AG09309 (cell line): ENCODE measurements around the gene PRKD1.
"Not testable (repeated sequence)": the region's sequence is repeated elsewhere in the genome, so short reads cannot be mapped to it uniquely, and the experiment has no call there.

Experiments
- DNase-seq: peaks from one replicate; pipeline ENCODE4 v3.0.0-alpha.2; 2010; ENCODE audit warnings: low read depth
- H3K4me3 ChIP-seq: 2 replicates; pipeline ENCODE4 v1.5.1; 2011; ENCODE audit warnings: mild to moderate bottlenecking, low read depth, low read length, moderate library complexity; ENCODE audit not compliant: control insufficient read depth
- CTCF ChIP-seq: IDR thresholded peaks from 2 replicates; pipeline ENCODE4 v1.5.1; 2011; ENCODE audit warnings: mild to moderate bottlenecking, low read depth, low read length, inconsistent platforms; ENCODE audit not compliant: insufficient read depth, control insufficient read depth; ENCODE audit errors: missing control alignments

The PRKD1 gene

DNA sequence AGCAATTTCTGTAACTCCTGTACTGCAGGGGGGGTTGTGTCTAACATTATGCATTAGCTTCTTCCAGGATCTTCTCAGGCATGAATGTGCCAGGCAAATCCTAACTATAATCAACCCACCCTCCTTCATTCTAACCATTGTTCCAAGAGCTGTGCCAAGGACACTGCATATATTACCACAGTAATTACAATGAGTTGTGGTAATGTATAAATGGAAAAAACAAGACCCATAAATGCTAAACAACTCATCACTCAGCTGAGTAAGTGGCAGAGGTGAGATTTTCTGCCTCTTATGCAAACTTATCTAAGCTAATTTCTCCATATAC is 80.6 kb downstream of the PRKD1 start:
- no peak for TF ChIP-seq CTCF
- no peak overlapping the region for H3K4me3 ChIP-seq
- no peak for DNase-seq

- no peak for DNase-seq
- H3K4me3 ChIP-seq = no peak overlapping the region
- TF ChIP-seq CTCF = no peak
Observed at GRCh38 chr14:29846339-29847055, 81.2 kb downstream of the PRKD1 start.

DNA sequence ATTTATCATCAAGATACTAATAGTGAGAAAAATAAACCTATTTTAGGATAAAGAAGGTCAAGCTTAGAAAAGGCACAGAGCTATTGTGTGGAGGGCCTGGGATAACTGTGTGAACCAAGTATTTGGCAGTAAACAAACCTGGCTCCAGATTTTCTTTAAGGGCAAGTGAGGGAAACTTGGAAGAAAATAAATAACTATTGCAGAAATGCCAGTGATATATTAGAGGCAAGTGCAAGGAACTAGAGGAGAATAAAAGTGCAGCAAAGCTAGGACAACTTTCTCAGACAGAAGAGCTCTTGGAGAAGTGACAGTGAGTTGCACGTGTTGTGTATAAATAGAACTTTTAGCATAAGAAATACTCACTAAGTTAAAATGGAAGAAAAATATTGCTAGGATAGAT is 83.7 kb downstream of the PRKD1 start:
- no peak for TF ChIP-seq CTCF
- no peak for DNase-seq
- H3K4me3 ChIP-seq = no peak overlapping the region

DNA sequence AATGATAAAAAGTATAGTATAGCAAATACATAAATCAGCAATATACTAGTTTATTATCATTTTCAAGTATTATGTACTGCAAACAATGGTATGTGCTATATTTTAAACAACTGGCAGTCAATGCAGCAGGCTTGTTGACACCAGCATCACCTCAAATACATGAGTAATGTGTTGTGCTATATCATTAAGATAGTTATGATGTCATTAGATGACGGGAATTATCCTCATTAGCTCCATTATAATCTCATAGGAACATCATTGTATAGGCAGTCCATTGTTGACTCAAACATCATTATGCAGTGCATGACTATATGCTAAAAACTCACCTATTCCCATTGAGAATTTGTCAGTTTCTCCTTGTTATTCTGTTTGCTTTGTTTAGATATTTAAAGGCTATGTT is 85.4 kb downstream of the PRKD1 start:
- H3K4me3 ChIP-seq = no peak overlapping the region
- no peak for TF ChIP-seq CTCF
- DNase-seq = no peak

- DNase-seq, H3K4me3 ChIP-seq: not testable (repeated sequence)
Observed at GRCh38 chr14:29840369-29840892, 87.2 kb downstream of the PRKD1 start.

DNA sequence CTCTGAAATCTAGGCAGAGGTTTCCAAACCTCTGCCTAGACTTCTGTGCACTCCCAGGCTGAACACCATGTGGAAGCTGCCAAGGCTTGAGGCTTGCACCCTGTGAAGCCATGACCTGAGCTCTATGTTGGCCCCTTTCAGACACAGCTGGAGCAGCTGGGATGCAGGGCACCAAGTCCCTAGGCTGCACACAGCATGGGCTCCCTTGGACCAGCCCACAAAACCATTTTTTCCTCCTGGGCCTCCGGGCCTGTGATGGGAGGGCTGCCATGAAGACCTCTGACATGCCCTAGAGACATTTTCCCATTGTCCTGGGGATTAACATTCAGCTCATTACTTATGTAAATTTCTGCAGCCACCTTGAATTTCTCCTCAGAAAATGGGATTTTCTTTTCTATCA is 88.0 kb downstream of the PRKD1 start:
- DNase-seq = not testable (repeated sequence)

DNA sequence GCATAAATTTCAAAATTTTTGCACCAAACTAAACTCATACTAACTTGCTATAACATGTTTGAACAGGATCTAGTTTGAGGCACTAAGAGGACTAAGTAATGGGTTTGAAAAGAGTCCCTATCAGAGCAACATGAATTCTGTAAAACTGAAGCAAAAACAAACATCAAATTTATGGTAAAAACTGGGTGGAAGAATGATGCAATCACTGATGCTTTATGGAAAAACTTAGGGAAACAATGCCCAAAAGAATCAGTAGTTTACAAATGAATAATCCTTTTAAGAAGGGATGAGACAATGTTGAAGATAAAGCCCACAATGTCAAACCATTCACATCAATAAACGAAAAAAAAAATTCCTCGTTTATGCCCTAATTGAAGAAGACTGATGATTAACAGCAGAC is 88.9 kb downstream of the PRKD1 start:
- H3K4me3 ChIP-seq = no peak overlapping the region
- no peak for DNase-seq
- no peak for TF ChIP-seq CTCF

More for the DNA sequence above, 88.0 kb downstream of the PRKD1 start:
- not testable (repeated sequence) for H3K4me3 ChIP-seq

GRCh38 chr14:29836395-29836794 is 91.3 kb downstream of the PRKD1 start:
- TF ChIP-seq CTCF = no peak

More at GRCh38 chr14:29836395-29836794, 91.3 kb downstream of the PRKD1 start:
- H3K4me3 ChIP-seq = no peak overlapping the region
- DNase-seq = no peak
